ENCODE data around the gene IFIT1. TPM values are rescaled to one million over a fixed set of nuclear protein-coding genes. Genes with fewer than 3 reads are reported as not detected.
"Not testable (repeated sequence)": the region's sequence is repeated elsewhere in the genome, so short reads cannot be mapped to it uniquely, and the experiment has no call there.

IFIT1 gene
- total and polyA plus RNA-seq, 2 donors (not counting 3 experiments of a cell fraction or from before 2014, with no cell fraction given): 0.51 to 0.75 TPM

DNA sequence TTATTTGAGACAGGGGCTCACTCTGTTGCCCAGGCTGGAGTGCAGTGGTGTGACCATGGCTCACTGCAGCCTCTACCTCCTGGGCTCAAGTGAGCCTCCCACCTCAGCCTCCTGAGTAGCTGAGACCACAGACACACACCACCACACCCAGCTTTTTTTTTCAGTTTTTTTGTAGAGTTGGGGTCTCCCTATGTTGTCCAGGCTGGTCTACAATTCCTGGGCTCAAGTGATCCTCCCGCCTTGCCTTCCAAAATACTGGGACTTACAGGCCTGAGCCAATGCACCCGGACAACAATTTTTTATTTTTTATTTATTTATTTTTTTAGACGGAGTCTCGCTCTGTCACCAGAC lies 1.2 kb upstream of the IFIT1 start:
- H3K27me3 ChIP-seq (ENCODE audit: control insufficient read depth in 2 of 2, insufficient read depth in 2 of 2, low read length in 2 of 2); H3K9ac ChIP-seq (replicated peaks; ENCODE audit: extremely low read depth, insufficient read depth, low read length); H3K4me1 ChIP-seq (ENCODE audit: control insufficient read depth, extremely low read depth, insufficient read depth, low read length); POLR2A ChIA-PET; H3K9me1 ChIP-seq (replicated peaks; ENCODE audit: control insufficient read depth, extremely low read depth, insufficient read depth, low read length); H3K36me3 ChIP-seq (ENCODE audit: control insufficient read depth in 2 of 2, extremely low read depth in 1 of 2, insufficient read depth in 2 of 2, low read length in 2 of 2); H2AFZ ChIP-seq (ENCODE audit: low read depth, low read length); H3K4me3 ChIP-seq (replicated peaks in 1 of 3; ENCODE audit: insufficient read depth in 1 of 3, low read depth in 1 of 3, low read length in 3 of 3); H3K9me3 ChIP-seq (replicated peaks; ENCODE audit: control insufficient read depth, insufficient read depth, low read length); dilution Hi-C loops (cut with MboI; ENCODE audit: extremely low pct_ligation_motif_present, low sequenced_read_pairs); BruUV-seq (replicated peaks); H3K79me2 ChIP-seq (ENCODE audit: control insufficient read depth, insufficient read depth, low read length); FAIRE-seq; intact Hi-C loops (cut with micrococcal nuclease); H3K27ac ChIP-seq (ENCODE audit: insufficient read depth, low read depth, low read length); H3K4me2 ChIP-seq (ENCODE audit: insufficient read depth, low read length); H4K20me1 ChIP-seq (replicated peaks; ENCODE audit: control insufficient read depth, extremely low read depth, insufficient read depth, low read length); DNase-seq (ENCODE audit: low read depth, low spot score): not testable (repeated sequence)
- CTCF ChIA-PET: interaction anchor here (1.3 to 1.8 kb wide), 2 partner anchors 27 to 174 kb away, joined by 3 to 6 read pairs; no protein-coding TSS in a partner anchor

DNA sequence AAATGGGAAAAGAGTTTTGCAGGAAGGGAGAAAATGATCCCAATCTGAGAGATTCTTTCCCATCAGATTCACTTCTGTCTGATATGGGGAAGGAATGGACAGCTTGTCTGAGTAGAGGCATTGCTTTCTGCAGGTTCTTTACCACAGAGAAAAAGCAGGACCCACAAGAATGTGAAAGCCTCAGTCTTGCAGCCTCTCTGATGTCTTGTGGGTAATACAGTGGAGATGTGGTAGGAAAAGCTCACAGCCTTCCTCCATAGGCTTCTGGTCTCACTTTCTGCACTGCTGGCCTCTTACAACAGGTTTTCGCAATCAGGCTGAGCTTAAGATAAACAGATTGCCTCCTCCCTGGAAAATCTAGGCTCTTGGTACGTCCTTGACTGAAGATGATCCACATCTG lies 551 bp downstream of the IFIT1 start:
- Histone ChIP-seq H3K9me3 (replicated peaks; ENCODE audit: control insufficient read depth, insufficient read depth, low read length) (no peaks in the 10 kb centered on the region), H3K4me2 (ENCODE audit: insufficient read depth, low read length) (peak overlapping the region; percentile 99), H3K27me3 (ENCODE audit: control insufficient read depth in 2 of 2, insufficient read depth in 2 of 2, low read length in 2 of 2) (no peaks in the 10 kb centered on the region), H3K9me1 (replicated peaks; ENCODE audit: control insufficient read depth, extremely low read depth, insufficient read depth, low read length) (no peaks in the 10 kb centered on the region), H3K9ac (replicated peaks; ENCODE audit: extremely low read depth, insufficient read depth, low read length) (no peak overlapping the region), H3K4me1 (ENCODE audit: control insufficient read depth, extremely low read depth, insufficient read depth, low read length) (peaks cover 10% of the 10 kb centered on the region), H3K79me2 (ENCODE audit: control insufficient read depth, insufficient read depth, low read length) (no peaks in the 10 kb centered on the region), H3K27ac (ENCODE audit: insufficient read depth, low read depth, low read length) (no peak overlapping the region), H3K36me3 (ENCODE audit: control insufficient read depth in 2 of 2, extremely low read depth in 1 of 2, insufficient read depth in 2 of 2, low read length in 2 of 2) (no peaks in the 10 kb centered on the region), H2AFZ (ENCODE audit: low read depth, low read length) (peak overlapping the region; percentile 81), H3K4me3 (replicated peaks in 1 of 3; ENCODE audit: insufficient read depth in 1 of 3, low read depth in 1 of 3, low read length in 3 of 3) (peak overlapping the region in 1 of 3 experiments; percentile 100), H4K20me1 (replicated peaks; ENCODE audit: control insufficient read depth, extremely low read depth, insufficient read depth, low read length) (no peaks in the 10 kb centered on the region)
- dilution Hi-C loops (cut with MboI; ENCODE audit: extremely low pct_ligation_motif_present, low sequenced_read_pairs) (no loop called here), intact Hi-C loops (cut with micrococcal nuclease) (loop anchor here (1.0 kb wide), 1 partner anchor 22 kb away; no protein-coding TSS in a partner anchor)
- TF ChIP-seq, protein P1, sequence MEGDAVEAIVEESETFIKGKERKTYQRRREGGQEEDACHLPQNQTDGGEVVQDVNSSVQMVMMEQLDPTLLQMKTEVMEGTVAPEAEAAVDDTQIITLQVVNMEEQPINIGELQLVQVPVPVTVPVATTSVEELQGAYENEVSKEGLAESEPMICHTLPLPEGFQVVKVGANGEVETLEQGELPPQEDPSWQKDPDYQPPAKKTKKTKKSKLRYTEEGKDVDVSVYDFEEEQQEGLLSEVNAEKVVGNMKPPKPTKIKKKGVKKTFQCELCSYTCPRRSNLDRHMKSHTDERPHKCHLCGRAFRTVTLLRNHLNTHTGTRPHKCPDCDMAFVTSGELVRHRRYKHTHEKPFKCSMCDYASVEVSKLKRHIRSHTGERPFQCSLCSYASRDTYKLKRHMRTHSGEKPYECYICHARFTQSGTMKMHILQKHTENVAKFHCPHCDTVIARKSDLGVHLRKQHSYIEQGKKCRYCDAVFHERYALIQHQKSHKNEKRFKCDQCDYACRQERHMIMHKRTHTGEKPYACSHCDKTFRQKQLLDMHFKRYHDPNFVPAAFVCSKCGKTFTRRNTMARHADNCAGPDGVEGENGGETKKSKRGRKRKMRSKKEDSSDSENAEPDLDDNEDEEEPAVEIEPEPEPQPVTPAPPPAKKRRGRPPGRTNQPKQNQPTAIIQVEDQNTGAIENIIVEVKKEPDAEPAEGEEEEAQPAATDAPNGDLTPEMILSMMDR (IDR thresholded peaks at IDR 0.05; ENCODE audit: extremely low read depth in 1 of 2, insufficient read depth in 1 of 2, low read depth in 1 of 2, low read length in 2 of 2): no peak
- TF ChIP-seq EZH2 (IDR thresholded peaks at IDR 0.05; ENCODE audit: borderline replicate concordance, low read depth, low read length, severe bottlenecking) (no peak), JUN (IDR thresholded peaks at IDR 0.05; ENCODE audit: borderline replicate concordance, insufficient read depth, insufficient read length, low read depth) (no peak)
- TF ChIP-seq, protein P2, sequence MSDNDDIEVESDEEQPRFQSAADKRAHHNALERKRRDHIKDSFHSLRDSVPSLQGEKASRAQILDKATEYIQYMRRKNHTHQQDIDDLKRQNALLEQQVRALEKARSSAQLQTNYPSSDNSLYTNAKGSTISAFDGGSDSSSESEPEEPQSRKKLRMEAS (IDR thresholded peaks at IDR 0.05; ENCODE audit: insufficient read depth, insufficient read length): no peak
- BruUV-seq (replicated peaks): no TSS peak
- no peak for DNase-seq (ENCODE audit: low read depth, low spot score)
- POLR2A ChIA-PET: no interaction called here
- no peak for FAIRE-seq
- CTCF ChIA-PET: interaction anchor here (0.6 to 1.4 kb wide), 3 partner anchors 21 to 1889 kb away, joined by 3 to 6 read pairs (median 5); partner anchors contain the start of gene IFIT5

Data from endothelial cell of umbilical vein (primary cell).